Osteoblast (primary cell): ENCODE measurements around the gene NEGR1. TPM values are rescaled to one million over a fixed set of nuclear protein-coding genes. Genes with fewer than 3 reads are reported as not detected.

Experiments used
- DNase-seq: peaks from one replicate; pipeline ENCODE4 v3.0.0; 2011; ENCODE audit warnings: low spot score, mixed read lengths; ENCODE audit not compliant: insufficient read length; ENCODE audit errors: missing footprints
- H2AFZ ChIP-seq: 2 replicates; pipeline ENCODE4 v1.6.0; 2011; ENCODE audit warnings: mild to moderate bottlenecking, low read length
- H3K27ac ChIP-seq: 2 replicates; pipeline ENCODE4 v1.5.1; 2011; ENCODE audit warnings: mild to moderate bottlenecking, low read depth, low read length, moderate library complexity
- H3K27me3 ChIP-seq: 2 replicates; pipeline ENCODE4 v1.6.0; 2012; ENCODE audit warnings: mild to moderate bottlenecking, control low read depth, inconsistent platforms, low read length, moderate library complexity; ENCODE audit not compliant: insufficient read depth
- H3K36me3 ChIP-seq: 2 replicates; pipeline ENCODE4 v1.5.1; 2011; ENCODE audit warnings: mild to moderate bottlenecking, low read length, control low read depth, moderate library complexity; ENCODE audit not compliant: insufficient read depth
- H3K4me1 ChIP-seq: 2 replicates; pipeline ENCODE4 v1.5.1; 2011; ENCODE audit warnings: mild to moderate bottlenecking, low read length, control low read depth, moderate library complexity; ENCODE audit not compliant: insufficient read depth
- H3K4me2 ChIP-seq: 2 replicates; pipeline ENCODE4 v1.6.0; 2011; ENCODE audit warnings: mild to moderate bottlenecking, low read length; ENCODE audit not compliant: insufficient read depth
- H3K4me3 ChIP-seq: fragments of 200-600 bp; sonication (generic); 3 replicates; pipeline ENCODE4 v1.5.1; 2012; ENCODE audit warnings: mild to moderate bottlenecking, low read length, inconsistent platforms; ENCODE audit not compliant: insufficient read depth
- H3K79me2 ChIP-seq: 2 replicates; pipeline ENCODE4 v1.6.0; 2012; ENCODE audit warnings: mild to moderate bottlenecking, low read length, control low read depth, inconsistent platforms; ENCODE audit not compliant: insufficient read depth
- H3K9me3 ChIP-seq: 2 replicates; pipeline ENCODE4 v1.5.1; 2011; ENCODE audit warnings: low read depth, low read length, control low read depth
- H4K20me1 ChIP-seq: 2 replicates; pipeline ENCODE4 v1.6.0; 2012; ENCODE audit warnings: mild to moderate bottlenecking, low read length, control low read depth; ENCODE audit not compliant: insufficient read depth
- total RNA-seq: library from RNA; depleted of rRNA; stranded (reverse); fragments of >200 nt; gene quantifications from 2 replicates; pipeline ENCODE4 v1.2.3, GENCODE V29; 2012
- TF ChIP-seq, protein P1 (sequence below): IDR thresholded peaks from 2 replicates; pipeline ENCODE4 v1.5.1; 2011; ENCODE audit warnings: mild to moderate bottlenecking, low read depth, low read length, moderate library complexity; ENCODE audit errors: extremely low read depth

NEGR1 gene
- total RNA-seq, 1 donor: 18.1 TPM

GRCh38 chr1:72060466-72061245 lies 221.7 kb downstream of the NEGR1 start:
- Histone ChIP-seq H3K27ac (no peak overlapping the region), H3K36me3 (no peaks in the 10 kb centered on the region), H3K9me3 (no peaks in the 10 kb centered on the region), H3K27me3 (no peaks in the 10 kb centered on the region), H4K20me1 (no peaks in the 10 kb centered on the region), H3K79me2 (no peaks in the 10 kb centered on the region), H3K4me2 (no peak overlapping the region), H3K4me3 (no peak overlapping the region), H3K4me1 (peaks cover 4% of the 10 kb centered on the region), H2AFZ (no peak overlapping the region)
- DNase-seq: no peak
- TF ChIP-seq, protein P1, sequence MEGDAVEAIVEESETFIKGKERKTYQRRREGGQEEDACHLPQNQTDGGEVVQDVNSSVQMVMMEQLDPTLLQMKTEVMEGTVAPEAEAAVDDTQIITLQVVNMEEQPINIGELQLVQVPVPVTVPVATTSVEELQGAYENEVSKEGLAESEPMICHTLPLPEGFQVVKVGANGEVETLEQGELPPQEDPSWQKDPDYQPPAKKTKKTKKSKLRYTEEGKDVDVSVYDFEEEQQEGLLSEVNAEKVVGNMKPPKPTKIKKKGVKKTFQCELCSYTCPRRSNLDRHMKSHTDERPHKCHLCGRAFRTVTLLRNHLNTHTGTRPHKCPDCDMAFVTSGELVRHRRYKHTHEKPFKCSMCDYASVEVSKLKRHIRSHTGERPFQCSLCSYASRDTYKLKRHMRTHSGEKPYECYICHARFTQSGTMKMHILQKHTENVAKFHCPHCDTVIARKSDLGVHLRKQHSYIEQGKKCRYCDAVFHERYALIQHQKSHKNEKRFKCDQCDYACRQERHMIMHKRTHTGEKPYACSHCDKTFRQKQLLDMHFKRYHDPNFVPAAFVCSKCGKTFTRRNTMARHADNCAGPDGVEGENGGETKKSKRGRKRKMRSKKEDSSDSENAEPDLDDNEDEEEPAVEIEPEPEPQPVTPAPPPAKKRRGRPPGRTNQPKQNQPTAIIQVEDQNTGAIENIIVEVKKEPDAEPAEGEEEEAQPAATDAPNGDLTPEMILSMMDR: no peak

DNA sequence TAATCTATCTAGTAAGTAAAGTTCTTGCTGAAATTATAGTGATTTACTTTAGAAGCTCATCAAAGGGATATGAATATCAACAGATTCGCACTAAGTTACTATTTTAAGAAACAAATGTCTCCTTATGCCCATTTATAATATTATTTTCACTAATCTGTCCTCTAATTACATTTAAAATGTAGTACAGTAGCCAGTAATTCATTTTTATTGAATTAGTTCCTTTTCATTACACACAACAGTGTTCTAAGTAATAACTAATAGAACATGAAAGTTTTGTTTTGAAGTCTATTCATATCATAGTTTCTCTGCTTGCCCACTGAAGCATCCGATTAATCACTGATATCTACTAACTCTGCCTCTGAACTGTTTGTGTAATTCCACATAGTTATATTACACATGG lies 225.8 kb downstream of the NEGR1 start:
- Histone ChIP-seq H4K20me1 (no peaks in the 10 kb centered on the region), H3K79me2 (no peaks in the 10 kb centered on the region), H3K27ac (no peak overlapping the region), H3K4me3 (no peak overlapping the region), H3K4me1 (peaks cover 6% of the 10 kb centered on the region), H3K4me2 (no peak overlapping the region), H3K9me3 (no peaks in the 10 kb centered on the region), H2AFZ (no peak overlapping the region), H3K27me3 (no peaks in the 10 kb centered on the region), H3K36me3 (no peaks in the 10 kb centered on the region)
- no peak for DNase-seq
- TF ChIP-seq, protein P1: no peak

GRCh38 chr1:72051538-72051937 lies 230.8 kb downstream of the NEGR1 start:
- Histone ChIP-seq H3K9me3 (no peaks in the 10 kb centered on the region), H3K36me3 (no peaks in the 10 kb centered on the region), H4K20me1 (no peaks in the 10 kb centered on the region), H3K79me2 (no peaks in the 10 kb centered on the region), H3K27ac (no peak overlapping the region), H3K4me3 (no peak overlapping the region), H3K27me3 (no peaks in the 10 kb centered on the region), H3K4me1 (peaks cover 7% of the 10 kb centered on the region), H2AFZ (no peak overlapping the region), H3K4me2 (no peak overlapping the region)
- TF ChIP-seq, protein P1: no peak
- DNase-seq: no peak

GRCh38 chr1:72050551-72050950 lies 231.8 kb downstream of the NEGR1 start:
- Histone ChIP-seq H3K27me3 (no peaks in the 10 kb centered on the region), H3K9me3 (no peaks in the 10 kb centered on the region), H4K20me1 (no peaks in the 10 kb centered on the region), H3K4me2 (no peak overlapping the region), H3K79me2 (no peaks in the 10 kb centered on the region), H3K36me3 (no peaks in the 10 kb centered on the region), H2AFZ (no peak overlapping the region), H3K4me3 (no peak overlapping the region), H3K4me1 (peaks cover 7% of the 10 kb centered on the region), H3K27ac (no peak overlapping the region)
- DNase-seq: no peak
- TF ChIP-seq, protein P1: no peak
